CD4-positive, alpha-beta T cell treated with Interleukin-10 for 1 hour (primary cell): ENCODE data around the gene PANK1.
A peak's percentile ranks its signal among the peaks of the same experiment; 100 is the strongest.
"Not testable (repeated sequence)": the region's sequence is repeated elsewhere in the genome, so short reads cannot be mapped to it uniquely, and the experiment has no call there.

ENCODE experiments used
- DNase-seq: peaks from one replicate; pipeline ENCODE4 v3.0.0-alpha.2; 2020

PANK1 gene

GRCh38 chr10:89651916-89652573 lies 7.0 kb upstream of the PANK1 start:
- DNase-seq = no peak

DNA sequence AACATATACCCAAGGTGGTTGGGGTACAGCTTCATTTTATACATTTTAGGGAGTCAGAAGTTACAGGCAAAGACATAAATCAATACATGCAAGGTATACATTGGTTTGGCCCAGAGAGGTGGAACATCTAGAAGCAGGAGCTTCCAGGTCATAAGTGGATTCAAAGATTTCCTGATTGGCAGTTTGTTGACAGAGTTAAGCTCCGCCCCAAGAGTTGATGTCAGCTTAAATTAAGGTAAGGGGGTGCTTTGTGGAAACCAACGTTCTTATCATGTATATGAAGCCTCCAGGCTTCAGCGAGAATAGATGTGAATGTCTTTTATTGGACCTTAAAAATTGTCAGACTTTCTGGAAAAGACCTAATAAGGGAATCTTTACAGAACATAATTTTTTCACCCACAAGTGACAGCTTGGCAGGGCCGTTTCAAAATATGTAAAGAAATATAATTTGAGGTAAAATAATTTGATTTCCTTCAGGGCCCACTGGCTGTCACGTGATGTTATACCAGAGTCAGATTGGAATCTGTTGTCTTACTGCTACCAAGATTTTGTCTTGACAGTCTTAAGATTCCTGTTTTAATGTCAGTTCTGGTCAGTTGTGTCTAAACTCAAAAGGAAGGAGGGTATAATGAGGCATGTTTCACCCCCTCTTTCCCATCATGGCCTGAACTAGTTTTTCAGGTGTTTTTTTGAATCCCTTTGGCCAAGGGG lies 6.3 kb upstream of the PANK1 start:
- no peak for DNase-seq

DNA sequence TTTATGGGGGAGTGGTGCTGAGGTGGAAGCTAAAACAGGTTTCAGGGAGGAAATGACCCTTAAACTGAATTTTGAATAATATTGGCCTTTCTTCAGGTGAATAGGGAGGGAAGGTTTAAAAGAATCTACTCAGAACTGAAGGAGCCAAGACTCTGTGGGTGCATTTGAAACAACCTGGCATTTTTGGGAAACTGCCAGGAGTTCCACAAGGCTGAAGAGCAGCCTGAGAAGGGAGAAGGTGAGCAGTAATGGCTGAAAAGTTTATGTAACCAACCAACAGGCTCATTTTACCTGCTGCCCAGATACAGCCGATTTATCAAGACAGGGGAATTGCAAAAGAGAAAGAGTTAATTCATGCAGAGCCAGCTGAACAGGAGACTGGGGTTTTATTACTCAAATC lies 4.0 kb upstream of the PANK1 start:
- no peak for DNase-seq

- no peak for DNase-seq
Measured at GRCh38 chr10:89648074-89648473, 3.0 kb upstream of the PANK1 start.

DNA sequence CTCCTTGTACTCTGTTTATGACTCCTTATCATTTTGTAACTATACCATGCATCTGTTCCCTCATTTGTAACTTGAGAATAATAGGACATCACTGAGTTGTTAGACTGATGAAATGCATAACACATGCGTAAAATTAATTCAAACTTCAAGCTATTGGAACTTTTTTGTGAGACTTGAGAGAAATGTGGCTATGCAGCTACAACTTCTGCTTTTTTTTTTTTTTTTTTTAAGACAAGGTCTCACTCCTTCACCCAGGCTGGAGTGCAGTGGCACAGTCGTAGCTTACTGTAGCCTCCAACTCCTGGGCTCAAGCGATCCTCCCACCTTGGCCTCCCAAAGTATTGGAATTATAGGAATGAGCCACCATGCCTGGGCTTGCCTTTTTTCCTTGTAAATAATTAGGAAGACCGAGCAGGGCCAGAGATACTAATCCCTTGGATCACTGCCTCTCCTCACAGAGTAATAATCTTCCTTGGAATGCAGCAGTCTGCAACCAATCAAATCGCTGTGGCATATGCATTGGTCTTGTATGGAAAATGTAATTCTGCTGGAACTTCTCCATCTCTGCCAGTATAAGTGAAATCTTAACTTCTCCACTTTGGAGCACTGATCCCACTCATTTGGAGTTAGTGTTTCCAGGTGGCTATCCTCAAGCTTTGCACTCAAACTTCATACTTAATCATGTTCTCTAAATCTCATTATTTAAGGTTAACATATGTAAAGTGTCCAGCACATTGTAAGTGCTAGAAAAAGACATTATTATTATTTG lies 2.0 kb upstream of the PANK1 start:
- no peak for DNase-seq

DNA sequence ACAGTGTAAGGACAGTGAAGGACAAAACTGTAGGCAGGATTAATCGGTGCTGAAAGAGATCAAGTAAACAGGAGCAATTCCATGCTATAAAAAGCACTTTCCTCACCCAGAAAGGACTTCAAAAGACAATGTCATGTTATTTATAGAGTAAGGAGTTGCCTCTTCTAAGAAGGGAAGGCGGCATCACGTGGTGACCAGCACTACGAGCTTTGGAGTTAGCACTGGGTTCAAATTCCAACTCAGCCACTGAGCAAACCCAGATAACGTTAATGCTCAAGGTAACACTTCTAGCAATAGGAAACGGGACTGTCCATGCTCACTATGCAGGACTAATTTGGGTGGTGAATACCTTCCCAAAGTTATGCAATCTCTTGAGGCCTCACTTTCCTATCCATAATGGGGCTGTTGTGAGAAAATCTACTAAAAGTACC lies 715 bp upstream of the PANK1 start:
- DNase-seq = no peak

DNA sequence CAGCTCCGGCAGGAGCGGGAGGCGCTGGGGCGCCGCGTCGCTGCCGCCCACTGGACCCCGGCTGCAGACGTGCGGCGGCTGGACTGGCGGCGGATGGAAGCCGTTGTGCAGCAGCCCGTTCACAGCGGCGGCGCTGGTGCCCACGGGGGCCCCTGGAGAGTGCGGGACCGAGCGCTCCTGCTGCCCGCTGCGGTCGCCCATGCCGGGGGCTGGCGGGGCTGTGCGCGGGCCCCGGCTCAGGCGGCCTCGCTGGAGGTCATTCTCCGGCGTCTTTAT lies 413 bp downstream of the PANK1 start:
- DNase-seq = no peak

DNA sequence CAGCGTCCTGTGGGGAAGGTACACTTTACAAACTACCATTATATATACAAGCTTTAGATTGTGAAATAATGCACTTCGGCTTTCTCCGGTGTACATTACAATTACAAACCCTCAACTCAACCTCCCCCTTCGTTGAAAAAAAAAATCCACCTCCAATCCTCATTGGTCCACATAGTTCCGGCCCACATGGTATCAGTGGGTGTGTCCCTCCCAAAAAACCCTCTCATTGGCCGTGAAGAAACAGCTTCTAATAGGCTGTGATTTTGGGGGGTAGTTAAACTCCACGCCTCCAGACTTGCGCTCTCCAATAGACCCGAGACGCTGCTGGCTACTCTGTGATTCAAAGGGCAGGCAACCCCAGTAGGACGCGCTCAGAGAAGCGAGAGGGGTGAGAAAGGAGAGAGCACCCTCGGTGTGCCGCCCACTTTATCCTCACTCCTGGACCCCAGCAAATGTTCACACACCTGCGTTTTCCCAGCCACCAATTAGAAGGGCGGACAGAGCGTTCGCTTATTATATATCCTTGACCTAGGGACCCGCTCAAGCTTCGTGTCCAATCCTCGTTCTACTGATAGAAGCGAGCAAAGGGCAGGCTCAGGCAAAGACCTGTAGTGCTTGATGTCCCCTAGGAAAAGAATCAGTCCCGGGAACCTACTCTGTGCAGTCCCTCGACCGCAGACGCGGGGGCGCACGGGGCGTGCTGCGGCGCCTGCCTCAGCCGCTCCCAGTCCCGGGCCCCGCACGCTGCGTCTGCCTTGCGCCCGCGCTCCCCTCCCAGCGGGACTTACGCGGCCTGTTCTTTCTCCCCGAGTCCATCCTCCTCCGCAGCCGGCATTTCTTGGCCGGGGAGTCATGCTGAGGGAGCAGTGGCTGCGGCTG lies 991 bp downstream of the PANK1 start:
- peak; percentile 84 for DNase-seq

DNA sequence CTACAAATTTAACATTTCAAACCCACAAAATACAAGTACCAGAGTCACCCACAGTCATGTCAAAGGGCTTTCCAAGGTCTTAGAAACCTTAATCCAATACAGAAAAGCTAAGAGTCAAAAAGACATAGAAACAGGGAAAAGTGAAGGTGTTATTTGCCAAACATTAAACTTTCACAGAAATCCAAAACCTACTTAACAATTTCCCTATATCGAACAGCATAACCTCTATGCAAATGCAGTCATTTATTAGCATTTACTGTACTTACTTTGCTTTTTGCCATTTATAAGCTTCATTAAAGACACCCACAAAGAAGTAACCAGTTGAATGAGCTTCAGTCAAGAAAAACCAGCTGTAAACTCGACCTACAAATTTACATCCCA lies 1.6 kb downstream of the PANK1 start:
- no peak for DNase-seq

GRCh38 chr10:89642193-89642592 lies 2.8 kb downstream of the PANK1 start:
- no peak for DNase-seq

GRCh38 chr10:89640241-89640640 lies 4.8 kb downstream of the PANK1 start:
- DNase-seq = no peak

- no peak for DNase-seq
Measured at GRCh38 chr10:89639326-89639725, 5.7 kb downstream of the PANK1 start.

GRCh38 chr10:89637113-89637512 lies 7.9 kb downstream of the PANK1 start:
- no peak for DNase-seq

DNA sequence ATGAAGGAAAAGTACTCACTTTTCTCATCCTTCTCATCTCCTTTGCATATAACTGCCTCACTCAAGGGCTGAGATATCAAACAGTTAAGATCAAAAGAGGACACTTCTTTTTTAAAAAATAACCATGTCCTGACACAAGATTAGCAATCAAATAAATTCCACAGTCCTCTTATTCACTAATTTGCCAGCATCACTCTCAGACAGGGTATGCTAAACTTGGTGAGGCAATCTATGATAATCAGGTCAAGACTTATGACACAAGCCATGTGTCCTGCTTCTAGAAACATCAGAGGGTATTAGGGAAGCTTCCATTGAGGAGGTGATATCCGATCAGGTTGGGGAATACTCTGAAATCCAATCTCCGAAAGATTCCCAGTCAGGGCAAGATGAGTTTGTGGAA lies 10.4 kb downstream of the PANK1 start:
- DNase-seq = no peak

DNA sequence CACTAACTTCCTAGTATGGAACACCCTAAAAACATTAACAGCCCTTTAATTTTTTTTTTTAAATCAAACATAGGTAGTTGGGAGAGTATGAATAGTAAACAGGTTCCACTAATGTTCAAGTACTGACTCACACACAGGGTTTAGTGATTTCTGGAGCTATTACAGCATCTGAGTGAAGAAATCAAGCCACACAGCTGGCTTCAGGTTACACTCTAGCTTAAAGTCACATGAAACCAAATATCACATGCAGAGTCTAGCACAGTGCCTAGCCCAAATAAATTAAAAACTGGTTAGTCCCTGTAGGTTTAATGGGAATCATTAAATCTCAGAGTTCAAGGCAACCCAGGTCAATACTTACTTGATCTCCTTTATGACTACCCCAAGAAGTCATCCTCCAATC lies 11.6 kb downstream of the PANK1 start:
- no peak for DNase-seq

DNA sequence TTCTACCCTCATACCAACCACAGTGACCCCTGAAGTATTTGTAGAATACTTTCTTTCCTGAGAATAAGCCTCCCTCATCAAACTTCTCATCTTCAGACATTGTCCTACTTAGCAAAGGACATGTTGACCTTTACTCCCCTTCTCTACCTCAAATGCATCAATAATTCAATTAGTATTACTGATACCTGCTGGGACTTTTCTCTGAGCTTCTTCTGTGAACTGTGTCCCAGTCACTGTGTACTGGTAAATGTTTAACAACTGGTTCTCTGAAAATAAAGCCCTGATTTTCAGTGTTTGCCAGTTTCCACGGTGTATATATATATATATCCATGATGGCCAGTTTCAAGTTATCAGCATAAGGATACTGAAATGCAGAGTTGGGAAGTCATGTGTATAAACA lies 12.2 kb downstream of the PANK1 start:
- no peak for DNase-seq

DNA sequence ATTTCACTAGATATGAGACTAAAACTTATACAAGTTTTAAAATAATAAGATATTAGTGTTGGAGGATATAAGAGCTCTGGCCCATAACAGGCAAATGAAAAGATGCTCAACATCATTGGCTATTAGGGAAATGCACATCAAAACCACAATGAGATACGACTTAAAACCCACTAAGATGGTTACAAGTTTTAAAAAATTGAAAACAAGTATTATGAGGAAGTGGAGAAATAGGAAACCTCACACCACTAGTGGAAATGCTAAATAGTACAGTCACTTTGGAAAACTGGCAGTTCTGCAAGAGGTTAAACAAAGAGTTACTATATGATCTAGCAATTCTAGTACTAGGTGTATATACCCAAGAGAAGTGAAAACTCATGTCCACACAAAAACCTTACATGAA lies 17.2 kb downstream of the PANK1 start:
- DNase-seq = no peak

DNA sequence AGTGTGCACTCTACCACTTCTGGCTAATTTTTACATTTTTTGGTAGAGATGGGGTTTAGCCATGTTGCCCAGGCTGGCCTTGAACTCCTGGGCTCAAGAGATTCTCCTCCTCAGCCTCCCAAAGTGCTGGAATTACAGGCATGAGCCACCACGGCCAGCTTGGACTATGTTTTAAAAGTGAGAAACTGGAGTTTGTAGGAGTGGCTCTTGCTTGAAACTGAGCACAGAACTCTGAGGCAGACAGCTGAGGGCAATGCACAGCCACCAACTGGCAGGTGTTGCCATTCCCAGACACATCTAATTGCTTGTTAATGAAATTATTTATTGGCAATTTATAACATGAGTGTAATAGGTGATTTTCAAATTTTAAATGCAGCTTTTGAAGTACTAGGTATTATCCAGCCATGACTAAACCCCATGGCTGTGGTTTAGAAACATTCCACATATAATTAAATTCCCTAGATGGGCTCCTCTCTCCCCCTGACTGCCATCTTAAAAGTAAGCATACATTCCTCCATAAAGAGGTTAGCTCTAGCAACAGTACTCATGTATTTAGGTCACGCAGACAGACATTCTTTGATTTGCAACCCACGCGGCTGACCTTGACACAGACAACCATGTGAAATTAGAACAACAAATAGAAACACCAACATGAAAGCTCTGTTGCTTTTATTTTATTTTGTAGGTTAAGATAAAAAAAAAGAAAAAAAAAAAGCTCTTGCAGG lies 19.8 kb downstream of the PANK1 start:
- DNase-seq = no peak

DNA sequence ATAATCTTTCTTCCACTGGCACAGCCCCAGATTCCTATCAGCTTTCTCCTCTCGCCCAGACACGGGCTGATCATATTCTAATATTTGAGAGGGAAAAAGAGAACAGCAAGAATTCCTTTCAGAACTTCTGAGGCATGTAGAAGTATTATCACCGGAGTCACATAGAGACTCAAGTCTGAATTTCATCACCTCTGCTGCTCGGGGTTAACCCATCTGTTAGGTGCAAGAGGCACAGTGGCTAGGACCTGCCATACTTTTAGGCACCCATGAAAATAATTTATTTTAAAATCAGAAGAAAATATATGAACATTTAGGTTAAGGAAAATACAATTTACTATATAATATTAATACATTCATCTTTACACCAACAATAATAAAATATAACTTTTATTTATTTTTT lies 21.0 kb downstream of the PANK1 start:
- DNase-seq = no peak

DNA sequence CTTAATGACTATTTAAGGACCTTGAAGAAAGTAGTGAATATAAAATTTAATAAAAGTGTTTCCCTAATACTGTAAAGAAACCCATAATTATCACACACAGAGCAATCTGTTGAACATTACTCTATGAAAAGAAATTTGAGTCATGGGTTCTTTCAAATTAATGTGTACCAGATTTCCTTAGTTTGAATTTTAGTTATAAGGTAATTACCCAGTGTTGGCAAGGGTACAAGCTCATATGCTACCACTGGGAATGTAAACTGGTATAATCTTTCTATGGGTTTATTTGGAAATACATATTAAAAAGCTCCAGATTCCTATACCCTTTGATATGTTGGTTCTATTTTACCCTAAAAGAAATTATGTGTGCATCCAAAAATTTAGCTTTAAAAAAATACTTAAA lies 22.9 kb downstream of the PANK1 start:
- DNase-seq = no peak

DNA sequence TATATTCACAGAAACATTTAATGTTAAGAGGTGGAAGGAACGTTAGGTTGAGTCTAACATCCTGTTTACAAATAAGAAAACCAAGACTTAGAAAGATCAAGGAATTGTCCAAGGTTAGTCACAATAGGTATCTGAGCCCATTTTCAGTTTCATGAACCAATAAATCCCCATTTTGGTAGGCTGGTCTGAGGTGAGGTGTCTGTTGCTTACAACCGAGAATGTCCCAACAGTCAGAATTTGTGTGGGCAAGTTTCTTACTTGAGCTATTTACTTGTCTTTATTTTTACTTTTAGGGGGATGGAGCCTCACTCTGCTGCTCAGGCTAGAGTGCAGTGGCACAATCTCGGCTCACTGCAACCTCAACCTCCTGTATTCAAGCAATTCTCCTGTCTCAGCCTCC lies 23.6 kb downstream of the PANK1 start:
- no peak for DNase-seq

DNA sequence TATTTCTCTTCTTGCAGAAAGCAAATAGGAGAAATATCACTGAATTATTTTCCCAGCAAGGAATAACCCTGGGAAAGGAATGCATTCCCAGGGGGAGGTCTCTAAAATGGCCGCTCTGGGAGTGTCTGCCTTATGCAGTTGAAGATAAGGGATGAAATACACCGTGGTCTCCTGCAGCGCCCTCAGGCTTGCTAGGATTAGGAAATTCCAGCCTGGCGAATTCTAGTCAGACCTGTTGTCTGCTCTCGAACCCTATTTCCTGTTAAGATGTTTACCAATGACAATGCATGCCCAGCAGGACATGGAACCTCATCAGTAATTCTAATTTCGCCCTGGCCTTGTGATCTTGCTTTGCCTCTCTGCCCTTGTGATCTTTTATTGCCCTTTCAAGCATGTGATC lies 24.7 kb downstream of the PANK1 start:
- not testable (repeated sequence) for DNase-seq

DNA sequence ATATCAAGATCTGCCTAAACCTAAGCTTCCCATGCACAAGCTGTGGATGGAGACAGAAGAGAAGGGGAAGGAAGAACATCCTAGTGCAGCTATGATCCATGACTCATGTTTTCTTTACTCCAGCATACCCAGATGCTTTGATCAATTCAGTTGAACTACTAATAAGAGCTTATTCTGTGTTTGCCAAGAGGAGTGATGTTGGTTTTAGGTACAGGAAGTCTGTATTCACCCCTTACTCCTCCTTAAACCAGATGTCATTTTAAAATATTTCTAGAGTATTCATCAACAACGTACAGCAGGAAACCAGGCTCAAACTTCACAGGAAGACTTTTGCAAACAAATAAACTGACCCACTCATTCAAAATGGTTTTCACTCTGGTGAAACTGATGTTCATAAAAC lies 29.2 kb downstream of the PANK1 start:
- DNase-seq = no peak
